GM19035 (cell line): ENCODE data around the gene GRAP.

Experiments
- ATAC-seq: cut with Tn5 transposase; IDR thresholded peaks from one replicate; pipeline ENCODE4 v1.9.1; 2021; ENCODE audit not compliant: unreplicated experiment

Gene GRAP

GRCh38 chr17:19019041-19019941, 27.5 kb downstream of the GRAP start:
- no peak for ATAC-seq

GRCh38 chr17:19018600-19018950, 28.2 kb downstream of the GRAP start:
- no peak for ATAC-seq

GRCh38 chr17:19017804-19018599, 28.8 kb downstream of the GRAP start:
- ATAC-seq, result no peak

- no peak for ATAC-seq
Observed at GRCh38 chr17:19017401-19017800, 29.4 kb downstream of the GRAP start.

GRCh38 chr17:19016881-19017280, 29.9 kb downstream of the GRAP start:
- no peak for ATAC-seq

GRCh38 chr17:19016297-19016696, 30.5 kb downstream of the GRAP start:
- no peak for ATAC-seq

- ATAC-seq, result no peak
Observed at GRCh38 chr17:19015428-19015827, 31.3 kb downstream of the GRAP start.

- ATAC-seq, result no peak
Observed at GRCh38 chr17:19014628-19015215, 32.0 kb downstream of the GRAP start.

GRCh38 chr17:19013806-19014627, 32.7 kb downstream of the GRAP start:
- no peak for ATAC-seq

GRCh38 chr17:19013226-19013625, 33.5 kb downstream of the GRAP start:
- ATAC-seq, result no peak

- no peak for ATAC-seq
Observed at GRCh38 chr17:19012171-19013080, 34.3 kb downstream of the GRAP start.

GRCh38 chr17:19011581-19011980, 35.2 kb downstream of the GRAP start:
- ATAC-seq, result no peak

- ATAC-seq, result no peak
Observed at GRCh38 chr17:19010729-19011505, 35.8 kb downstream of the GRAP start.

GRCh38 chr17:19009970-19010369, 36.8 kb downstream of the GRAP start:
- no peak for ATAC-seq

- ATAC-seq, result no peak
Observed at GRCh38 chr17:19006698-19007097, 40.1 kb downstream of the GRAP start.

GRCh38 chr17:19005789-19006430, 40.8 kb downstream of the GRAP start:
- no peak for ATAC-seq

- no peak for ATAC-seq
Observed at GRCh38 chr17:19005137-19005773, 41.5 kb downstream of the GRAP start.
